ENCODE measurements around the gene MAPK9.

DNA sequence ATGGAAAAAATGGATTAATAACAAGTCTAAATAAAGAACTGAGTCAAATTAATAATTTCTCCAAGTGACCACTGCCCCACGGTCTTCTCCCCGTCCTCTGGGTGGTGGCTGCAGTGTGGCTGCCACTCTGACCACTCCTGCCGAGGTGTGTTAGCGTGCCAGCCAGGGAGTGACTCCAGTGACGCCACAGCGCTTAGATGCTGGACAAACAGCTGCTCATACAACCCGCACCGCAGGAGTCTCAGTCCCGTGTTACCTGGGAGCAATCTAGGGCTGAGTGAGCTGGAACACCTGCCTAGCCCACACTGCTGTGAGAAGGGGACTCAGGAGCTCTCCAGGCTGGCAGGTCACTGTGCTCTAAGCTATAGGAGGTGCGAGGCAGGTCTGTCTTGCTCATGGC lies 10.2 kb downstream of the MAPK9 start:
- TF ChIP-seq, protein P1, sequence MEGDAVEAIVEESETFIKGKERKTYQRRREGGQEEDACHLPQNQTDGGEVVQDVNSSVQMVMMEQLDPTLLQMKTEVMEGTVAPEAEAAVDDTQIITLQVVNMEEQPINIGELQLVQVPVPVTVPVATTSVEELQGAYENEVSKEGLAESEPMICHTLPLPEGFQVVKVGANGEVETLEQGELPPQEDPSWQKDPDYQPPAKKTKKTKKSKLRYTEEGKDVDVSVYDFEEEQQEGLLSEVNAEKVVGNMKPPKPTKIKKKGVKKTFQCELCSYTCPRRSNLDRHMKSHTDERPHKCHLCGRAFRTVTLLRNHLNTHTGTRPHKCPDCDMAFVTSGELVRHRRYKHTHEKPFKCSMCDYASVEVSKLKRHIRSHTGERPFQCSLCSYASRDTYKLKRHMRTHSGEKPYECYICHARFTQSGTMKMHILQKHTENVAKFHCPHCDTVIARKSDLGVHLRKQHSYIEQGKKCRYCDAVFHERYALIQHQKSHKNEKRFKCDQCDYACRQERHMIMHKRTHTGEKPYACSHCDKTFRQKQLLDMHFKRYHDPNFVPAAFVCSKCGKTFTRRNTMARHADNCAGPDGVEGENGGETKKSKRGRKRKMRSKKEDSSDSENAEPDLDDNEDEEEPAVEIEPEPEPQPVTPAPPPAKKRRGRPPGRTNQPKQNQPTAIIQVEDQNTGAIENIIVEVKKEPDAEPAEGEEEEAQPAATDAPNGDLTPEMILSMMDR (conservative IDR thresholded peaks at IDR 0.05; ENCODE audit: low read length), result no peak
- no peak for TF ChIP-seq EZH2phosphoT487 (IDR thresholded peaks at IDR 0.05; ENCODE audit: borderline replicate concordance, low read depth, low read length)

Data from OCI-LY7 (cell line).